ENCODE data around the gene LRRK2. TPM values are rescaled to one million over a fixed set of nuclear protein-coding genes. Genes with fewer than 3 reads are reported as not detected.

The LRRK2 gene
- total RNA-seq, 3 donors from 2014 or later, result 11.1 to 30.9 (median 13.5) TPM

- DNase-seq (ENCODE audit: low spot score in 2 of 2), result no peak
- no peaks in the 10 kb centered on the region for H3K27me3 ChIP-seq
- no peak overlapping the region for H3K4me3 ChIP-seq
- intact Hi-C loops (cut with DNase I; ENCODE audit: low total_unique reads), result no loop called here
- H3K4me1 ChIP-seq, result peaks cover 0 to 7% of the 10 kb centered on the region in 2 donors
- no peak overlapping the region for H3K27ac ChIP-seq
- TF ChIP-seq CTCF (IDR thresholded peaks at IDR 0.05) (no peak), POLR2AphosphoS5 (IDR thresholded peaks at IDR 0.05) (no peak), POLR2A (IDR thresholded peaks at IDR 0.05) (no peak)
- H3K36me3 ChIP-seq, result no peaks in the 10 kb centered on the region
- H3K9me3 ChIP-seq, result no peaks in the 10 kb centered on the region
Observed at GRCh38 chr12:40338071-40338470, 113.3 kb downstream of the LRRK2 start.

- H3K27ac ChIP-seq, result no peak overlapping the region
- no peak overlapping the region for H3K4me3 ChIP-seq
- H3K36me3 ChIP-seq, result no peaks in the 10 kb centered on the region
- peaks cover 0 to 7% of the 10 kb centered on the region in 2 donors for H3K4me1 ChIP-seq
- intact Hi-C loops (cut with DNase I; ENCODE audit: low total_unique reads), result no loop called here
- TF ChIP-seq POLR2A (IDR thresholded peaks at IDR 0.05) (no peak), CTCF (IDR thresholded peaks at IDR 0.05) (no peak), POLR2AphosphoS5 (IDR thresholded peaks at IDR 0.05) (no peak)
- H3K9me3 ChIP-seq, result no peaks in the 10 kb centered on the region
- no peaks in the 10 kb centered on the region for H3K27me3 ChIP-seq
- DNase-seq (ENCODE audit: low spot score in 2 of 2), result no peak
Observed at GRCh38 chr12:40338621-40339020, 113.8 kb downstream of the LRRK2 start.

DNA sequence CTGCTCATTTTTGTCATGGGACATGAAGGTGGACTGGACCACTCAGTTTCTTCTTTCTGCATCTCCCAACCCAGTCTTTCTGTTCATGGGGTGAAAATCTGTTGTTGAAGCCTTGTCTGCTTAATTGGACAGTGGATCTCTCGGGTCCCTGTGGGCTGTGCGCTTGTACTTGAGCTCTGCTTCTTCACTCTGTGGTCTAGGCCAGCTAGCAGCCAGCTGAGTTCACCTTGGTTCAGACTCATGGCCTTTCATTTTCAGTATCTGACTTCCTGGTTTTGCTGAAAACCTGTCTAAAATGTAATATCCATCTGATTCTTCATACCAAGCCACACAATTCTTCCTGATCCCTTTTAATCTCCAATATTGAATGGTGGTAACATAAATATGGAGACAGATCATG lies 117.2 kb downstream of the LRRK2 start:
- Histone ChIP-seq H3K4me1 (peaks cover 0 to 4% of the 10 kb centered on the region in 2 donors), H3K27me3 (no peaks in the 10 kb centered on the region), H3K27ac (no peak overlapping the region), H3K36me3 (no peaks in the 10 kb centered on the region), H3K4me3 (no peak overlapping the region), H3K9me3 (no peaks in the 10 kb centered on the region)
- DNase-seq (ENCODE audit: low spot score in 2 of 2), result no peak
- TF ChIP-seq POLR2A (IDR thresholded peaks at IDR 0.05) (no peak), CTCF (IDR thresholded peaks at IDR 0.05) (no peak), POLR2AphosphoS5 (IDR thresholded peaks at IDR 0.05) (no peak)
- intact Hi-C loops (cut with DNase I; ENCODE audit: low total_unique reads), result no loop called here

DNA sequence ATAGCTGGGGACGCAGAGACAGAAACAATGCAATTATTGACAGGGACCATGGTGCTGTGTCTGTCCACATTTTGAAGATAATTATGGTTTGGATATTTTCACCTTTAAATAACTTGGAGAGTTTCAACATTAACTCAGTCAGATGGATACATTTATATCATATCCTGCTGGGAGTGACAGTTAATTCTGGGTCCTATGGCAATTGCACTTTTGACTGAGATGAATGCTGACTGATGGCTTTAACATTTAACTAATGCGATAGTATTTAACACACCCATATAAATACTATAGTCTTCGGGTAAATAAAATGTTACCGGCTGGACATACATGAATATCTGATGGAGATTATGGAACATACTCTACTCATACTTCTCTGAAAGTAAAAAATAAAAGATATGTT lies 118.3 kb downstream of the LRRK2 start:
- Histone ChIP-seq H3K4me1 (no peaks in the 10 kb centered on the region), H3K27me3 (no peaks in the 10 kb centered on the region), H3K9me3 (no peaks in the 10 kb centered on the region), H3K36me3 (peaks cover 2% of the 10 kb centered on the region), H3K27ac (no peak overlapping the region), H3K4me3 (no peak overlapping the region)
- DNase-seq (ENCODE audit: low spot score in 2 of 2), result no peak
- intact Hi-C loops (cut with DNase I; ENCODE audit: low total_unique reads), result no loop called here
- TF ChIP-seq POLR2A (IDR thresholded peaks at IDR 0.05), result no peak

DNA sequence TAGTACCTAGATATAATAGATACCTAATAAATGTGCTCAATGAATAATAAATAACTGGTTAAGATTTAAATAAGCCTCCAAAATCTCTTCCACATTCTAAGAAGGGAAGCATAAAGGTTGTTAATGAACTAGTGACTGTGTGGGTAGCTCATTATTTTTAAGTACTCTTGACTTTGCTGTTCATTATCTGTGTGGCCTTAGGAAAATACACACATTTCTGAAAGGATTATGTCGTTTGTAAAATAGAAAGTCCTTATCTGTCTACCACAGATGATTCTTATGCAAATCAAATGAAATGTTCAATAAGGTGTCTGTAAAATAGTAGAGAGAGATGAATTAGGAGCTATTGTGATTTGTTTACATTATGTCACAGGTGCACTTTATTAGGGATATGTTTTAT lies 119.5 kb downstream of the LRRK2 start:
- Histone ChIP-seq H3K27ac (no peak overlapping the region), H3K27me3 (no peaks in the 10 kb centered on the region), H3K4me3 (no peak overlapping the region), H3K4me1 (no peaks in the 10 kb centered on the region), H3K9me3 (no peaks in the 10 kb centered on the region), H3K36me3 (peaks cover 12% of the 10 kb centered on the region)
- DNase-seq (ENCODE audit: low spot score in 2 of 2), result no peak
- intact Hi-C loops (cut with DNase I; ENCODE audit: low total_unique reads), result no loop called here
- TF ChIP-seq CTCF (IDR thresholded peaks at IDR 0.05) (no peak), POLR2AphosphoS5 (IDR thresholded peaks at IDR 0.05) (no peak), POLR2A (IDR thresholded peaks at IDR 0.05) (no peak)

GRCh38 chr12:40351976-40352375 lies 127.2 kb downstream of the LRRK2 start:
- intact Hi-C loops (cut with DNase I; ENCODE audit: low total_unique reads), result no loop called here
- Histone ChIP-seq H3K9me3 (no peaks in the 10 kb centered on the region), H3K4me3 (no peak overlapping the region), H3K4me1 (no peaks in the 10 kb centered on the region), H3K27ac (no peak overlapping the region), H3K36me3 (peaks cover 12% of the 10 kb centered on the region), H3K27me3 (no peaks in the 10 kb centered on the region)
- TF ChIP-seq CTCF (IDR thresholded peaks at IDR 0.05) (no peak), POLR2A (IDR thresholded peaks at IDR 0.05) (no peak), POLR2AphosphoS5 (IDR thresholded peaks at IDR 0.05) (no peak)
- no peak for DNase-seq (ENCODE audit: low spot score in 2 of 2)
